Panc1 (cell line): Measurements from ENCODE around the gene ENTPD7. TPM values are rescaled to one million over a fixed set of nuclear protein-coding genes. Genes with fewer than 3 reads are reported as not detected.

Source experiments
- ATAC-seq: fragments of 200-7000 bp; cut with Tn5 transposase; 2 replicates; pipeline ENCODE4 v1.9.1; 2020; ENCODE audit warnings: mild to moderate bottlenecking, moderate library complexity
- BruUV-seq: library from RNA; stranded (reverse); fragments of 400-500 nt; replicated peaks from 2 replicates; lab custom pipeline; 2021; lab: Mats Ljungman, UMichigan
- CTCF ChIA-PET: fragments of 300-600 bp; sonication (Branson Sonifier 250); formaldehyde crosslinking; loops from one replicate; lab custom pipeline; 2022; ENCODE audit warnings: antibody characterized with exemption; lab: Charles Lee
- POLR2A ChIA-PET: fragments of 300-600 bp; sonication (Branson Sonifier 250); formaldehyde crosslinking; loops from one replicate; lab custom pipeline; 2022; ENCODE audit warnings: antibody characterized with exemption; lab: Charles Lee
- DNase-seq: peaks from one replicate; pipeline ENCODE4 v3.0.0-alpha.2; 2010; ENCODE audit warnings: low read depth, low spot score
- H3K27ac ChIP-seq: 2 replicates; pipeline ENCODE4 v1.5.1; 2011; ENCODE audit warnings: mild to moderate bottlenecking, low read length, inconsistent platforms
- H3K27me3 ChIP-seq: fragments of 200-500 bp; sonication (Bioruptor generic); 2 replicates; pipeline ENCODE4 v1.6.0; 2014; ENCODE audit warnings: low read length, inconsistent platforms; ENCODE audit not compliant: control insufficient read depth, insufficient read depth
- H3K36me3 ChIP-seq: fragments of 200-500 bp; sonication (Bioruptor generic); 2 replicates; pipeline ENCODE4 v1.5.1; 2014; ENCODE audit warnings: inconsistent platforms, mild to moderate bottlenecking, low read length, moderate library complexity; ENCODE audit not compliant: control insufficient read depth, insufficient read depth
- H3K4me1 ChIP-seq: 2 replicates; pipeline ENCODE4 v1.5.1; 2011; ENCODE audit warnings: inconsistent platforms, mild to moderate bottlenecking, low read length, moderate library complexity; ENCODE audit not compliant: control insufficient read depth, insufficient read depth
- H3K4me3 ChIP-seq, 2 experiments: 2 replicates each; pipeline ENCODE4 v1.5.1; 2011 to 2012; ENCODE audit warnings: low read depth in 2 of 2, low read length in 2 of 2, mild to moderate bottlenecking in 2 of 2, inconsistent platforms in 1 of 2, moderate library complexity in 1 of 2
- H3K9me3 ChIP-seq: fragments of 200-500 bp; sonication (Bioruptor generic); 2 replicates; pipeline ENCODE4 v1.5.1; 2014; ENCODE audit warnings: low read depth, mild to moderate bottlenecking, inconsistent platforms, low read length, moderate library complexity; ENCODE audit not compliant: control insufficient read depth, insufficient read depth
- CTCF ChIP-seq: fragments of 450-650 bp; IDR thresholded peaks from 2 replicates; pipeline ENCODE4 v1.5.1; 2017; ENCODE audit warnings: mild to moderate bottlenecking
- POLR2AphosphoS5 ChIP-seq: IDR thresholded peaks from 2 replicates; pipeline ENCODE4 v1.6.1; 2012; ENCODE audit warnings: mild to moderate bottlenecking, low read depth, low read length, moderate library complexity
- REST ChIP-seq, 2 experiments: IDR thresholded peaks; 2 replicates each; pipeline ENCODE4 v1.6.1; 2011 to 2012; ENCODE audit warnings: low read depth in 2 of 2, control low read depth in 1 of 2, low read length in 1 of 2, mild to moderate bottlenecking in 1 of 2, moderate library complexity in 1 of 2; ENCODE audit not compliant: insufficient read depth in 1 of 2
- SIN3A ChIP-seq: IDR thresholded peaks from 2 replicates; pipeline ENCODE4 v1.6.1; 2012; ENCODE audit warnings: low read depth, mild to moderate bottlenecking, low read length, moderate library complexity, borderline replicate concordance; ENCODE audit not compliant: insufficient read depth
- TCF7L2 ChIP-seq: IDR thresholded peaks from 2 replicates; pipeline ENCODE4 v1.6.1; 2011; ENCODE audit warnings: mild to moderate bottlenecking, low read depth, low read length, inconsistent platforms
- in situ Hi-C: cut with HindIII; loops from 2 replicates; pipeline ENCODE4 v1.10.0; 2016; ENCODE audit warnings: low sequenced_read_pairs, low pct_unique_long_range_greater_than_20kb
- intact Hi-C: fragments of 100-400 bp; cut with micrococcal nuclease; formaldehyde crosslinking; loops from one replicate; pipeline ENCODE4 v1.10.0; 2022; ENCODE audit not compliant: unreplicated experiment
- total RNA-seq: library from RNA; stranded (reverse); gene quantifications from one replicate; pipeline ENCODE4 v1.2.1, GENCODE V29; 2021; ENCODE audit not compliant: unreplicated experiment

Gene ENTPD7
- total RNA-seq, 1 experiment from 2014 or later = 15.9 TPM

GRCh38 chr10:99700649-99701048 lies 41.3 kb downstream of the ENTPD7 start:
- ChIA-PET CTCF (no interaction called here), POLR2A (no interaction called here)
- no TSS peak for BruUV-seq
- Histone ChIP-seq H3K9me3 (no peaks in the 10 kb centered on the region), H3K36me3 (peaks cover 13% of the 10 kb centered on the region), H3K4me3 (no peak overlapping the region), H3K27ac (no peak overlapping the region), H3K27me3 (no peaks in the 10 kb centered on the region), H3K4me1 (no peaks in the 10 kb centered on the region)
- DNase-seq (no peak), ATAC-seq (no peak)
- TF ChIP-seq POLR2AphosphoS5 (no peak), SIN3A (no peak), CTCF (no peak), REST (IDR thresholded peaks at IDR 0.05; ENCODE audit: insufficient read depth in 1 of 2, low read depth in 2 of 2, low read length in 1 of 2) (no peak), TCF7L2 (no peak)
- in situ Hi-C loops (no loop called here), intact Hi-C loops (no loop called here)

GRCh38 chr10:99708428-99709012 lies 49.2 kb downstream of the ENTPD7 start:
- Histone ChIP-seq H3K27me3 (no peaks in the 10 kb centered on the region), H3K27ac (no peak overlapping the region), H3K4me3 (no peak overlapping the region), H3K4me1 (no peaks in the 10 kb centered on the region; the same call in 1 of the 2 replicates), H3K9me3 (no peaks in the 10 kb centered on the region), H3K36me3 (peaks cover 21% of the 10 kb centered on the region)
- intact Hi-C loops (no loop called here), in situ Hi-C loops (no loop called here)
- no peak for TF ChIP-seq POLR2AphosphoS5
- TF ChIP-seq REST (IDR thresholded peaks at IDR 0.05; ENCODE audit: insufficient read depth in 1 of 2, low read depth in 2 of 2, low read length in 1 of 2) = no peak
- TF ChIP-seq SIN3A = no peak
- TF ChIP-seq TCF7L2 = no peak
- TF ChIP-seq CTCF = no peak
- no peak for ATAC-seq
- no TSS peak for BruUV-seq
- POLR2A ChIA-PET = interaction anchor here (0.6 to 0.8 kb wide), 2 partner anchors 81 to 87 kb away, joined by 4 to 6 read pairs; no protein-coding TSS in a partner anchor
- no peak for DNase-seq
- CTCF ChIA-PET = no interaction called here
